Brain pericyte (primary cell): ENCODE measurements around the gene AP3B1.
"Not testable (repeated sequence)": the region's sequence is repeated elsewhere in the genome, so short reads cannot be mapped to it uniquely, and the experiment has no call there.

Source experiments
- DNase-seq: peaks from one replicate; pipeline ENCODE4 v3.0.0-alpha.2; 2012; ENCODE audit warnings: low read depth, low spot score

Gene AP3B1

GRCh38 chr5:78245136-78245535 lies 49.4 kb downstream of the AP3B1 start:
- no peak for DNase-seq

- no peak for DNase-seq
Observed at GRCh38 chr5:78243639-78244038, 50.9 kb downstream of the AP3B1 start.

GRCh38 chr5:78243091-78243490 lies 51.4 kb downstream of the AP3B1 start:
- no peak for DNase-seq

GRCh38 chr5:78242001-78242400 lies 52.5 kb downstream of the AP3B1 start:
- DNase-seq: no peak

- DNase-seq: no peak
Observed at GRCh38 chr5:78237911-78238310, 56.6 kb downstream of the AP3B1 start.

GRCh38 chr5:78236046-78236445 lies 58.5 kb downstream of the AP3B1 start:
- DNase-seq: no peak

- DNase-seq: no peak
Observed at GRCh38 chr5:78235289-78235688, 59.2 kb downstream of the AP3B1 start.

- DNase-seq: no peak
Observed at GRCh38 chr5:78234804-78235203, 59.7 kb downstream of the AP3B1 start.

GRCh38 chr5:78232163-78232562 lies 62.3 kb downstream of the AP3B1 start:
- no peak for DNase-seq

GRCh38 chr5:78224358-78224757 lies 70.1 kb downstream of the AP3B1 start:
- DNase-seq: no peak

- DNase-seq: no peak
Observed at GRCh38 chr5:78221964-78222451, 72.5 kb downstream of the AP3B1 start.

GRCh38 chr5:78221467-78221866 lies 73.0 kb downstream of the AP3B1 start:
- no peak for DNase-seq

- no peak for DNase-seq
Observed at GRCh38 chr5:78215972-78216371, 78.5 kb downstream of the AP3B1 start.

- DNase-seq: no peak
Observed at GRCh38 chr5:78215565-78215964, 78.9 kb downstream of the AP3B1 start.

GRCh38 chr5:78213799-78214198 lies 80.7 kb downstream of the AP3B1 start:
- DNase-seq: no peak

GRCh38 chr5:78211052-78211451 lies 83.4 kb downstream of the AP3B1 start:
- no peak for DNase-seq

GRCh38 chr5:78204241-78204640 lies 90.3 kb downstream of the AP3B1 start:
- DNase-seq: no peak

GRCh38 chr5:78203815-78204214 lies 90.7 kb downstream of the AP3B1 start:
- no peak for DNase-seq

- no peak for DNase-seq
Observed at GRCh38 chr5:78190402-78190801, 104.1 kb downstream of the AP3B1 start.

- not testable (repeated sequence) for DNase-seq
Observed at GRCh38 chr5:78188681-78189080, 105.8 kb downstream of the AP3B1 start.

GRCh38 chr5:78187172-78187571 lies 107.3 kb downstream of the AP3B1 start:
- DNase-seq: no peak

GRCh38 chr5:78182838-78183237 lies 111.7 kb downstream of the AP3B1 start:
- no peak for DNase-seq

- no peak for DNase-seq
Observed at GRCh38 chr5:78178356-78178755, 116.1 kb downstream of the AP3B1 start.

GRCh38 chr5:78170335-78170734 lies 124.2 kb downstream of the AP3B1 start:
- DNase-seq: not testable (repeated sequence)
